GM19328 (cell line): ENCODE measurements around the gene KRTAP16-1.
"Not testable (repeated sequence)": the region's sequence is repeated elsewhere in the genome, so short reads cannot be mapped to it uniquely, and the experiment has no call there.

Experiments used
- ATAC-seq: cut with Tn5 transposase; IDR thresholded peaks from one replicate; pipeline ENCODE4 v1.9.1; 2021; ENCODE audit warnings: mild to moderate bottlenecking, moderate library complexity; ENCODE audit not compliant: unreplicated experiment

KRTAP16-1 gene, protein sequence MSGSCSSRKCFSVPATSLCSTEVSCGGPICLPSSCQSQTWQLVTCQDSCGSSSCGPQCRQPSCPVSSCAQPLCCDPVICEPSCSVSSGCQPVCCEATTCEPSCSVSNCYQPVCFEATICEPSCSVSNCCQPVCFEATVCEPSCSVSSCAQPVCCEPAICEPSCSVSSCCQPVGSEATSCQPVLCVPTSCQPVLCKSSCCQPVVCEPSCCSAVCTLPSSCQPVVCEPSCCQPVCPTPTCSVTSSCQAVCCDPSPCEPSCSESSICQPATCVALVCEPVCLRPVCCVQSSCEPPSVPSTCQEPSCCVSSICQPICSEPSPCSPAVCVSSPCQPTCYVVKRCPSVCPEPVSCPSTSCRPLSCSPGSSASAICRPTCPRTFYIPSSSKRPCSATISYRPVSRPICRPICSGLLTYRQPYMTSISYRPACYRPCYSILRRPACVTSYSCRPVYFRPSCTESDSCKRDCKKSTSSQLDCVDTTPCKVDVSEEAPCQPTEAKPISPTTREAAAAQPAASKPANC

DNA sequence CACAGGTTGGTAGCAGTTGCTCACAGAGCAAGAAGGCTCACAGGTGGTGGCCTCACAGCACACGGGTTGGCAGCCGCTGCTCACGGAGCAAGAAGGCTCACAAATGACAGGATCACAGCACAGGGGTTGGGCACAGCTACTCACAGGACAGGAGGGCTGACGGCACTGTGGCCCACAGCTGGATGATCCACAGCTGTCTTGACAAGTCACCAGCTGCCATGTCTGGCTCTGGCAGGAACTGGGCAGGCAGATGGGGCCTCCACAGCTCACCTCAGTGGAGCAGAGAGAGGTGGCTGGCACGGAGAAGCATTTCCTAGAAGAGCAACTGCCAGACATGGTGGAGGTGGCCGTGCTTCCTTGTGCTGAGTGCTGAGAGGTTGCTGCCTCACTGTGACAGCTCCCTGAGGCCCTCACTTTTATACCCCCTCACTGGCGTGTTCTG is at the start of gene KRTAP16-1:
Gene KRTAP16-1, minus strand, starts transcription at position 392 of the 442 bp plus-strand sequence. Its CDS starts 56 bp downstream, at position 336.
- ATAC-seq, result no peak

- ATAC-seq, result no peak
These were observed 45.4 kb upstream of the KRTAP16-1 start for GRCh38 chr17:41354536-41354935.

- no peak for ATAC-seq
These were observed 43.7 kb upstream of the KRTAP16-1 start for GRCh38 chr17:41352597-41353366.

GRCh38 chr17:41351177-41351576 is 42.1 kb upstream of the KRTAP16-1 start:
- ATAC-seq, result no peak

DNA sequence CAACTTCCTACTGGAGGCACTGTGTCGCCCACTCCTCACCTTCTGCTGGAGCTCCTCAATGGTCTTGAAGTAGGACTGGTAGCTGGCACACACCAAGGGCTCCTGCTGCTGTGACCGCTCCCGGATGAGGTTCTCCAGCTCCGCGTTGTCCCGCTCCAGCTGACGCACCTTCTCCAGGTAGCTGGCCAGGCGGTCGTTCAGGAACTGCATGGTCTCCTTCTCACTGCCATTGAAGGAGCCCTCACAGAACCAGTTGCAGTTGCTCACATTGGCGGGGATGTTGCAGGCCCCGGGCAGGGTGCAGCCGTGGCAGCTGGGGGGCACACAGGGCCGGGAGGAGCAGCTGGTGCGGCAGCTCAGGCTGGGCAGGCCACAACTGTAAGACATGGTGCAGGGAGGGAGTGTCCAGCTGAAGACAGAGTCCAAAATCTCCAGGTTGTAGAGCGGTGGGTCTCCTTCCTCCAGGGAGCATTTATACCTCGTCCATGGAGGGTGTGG is 41.3 kb upstream of the KRTAP16-1 start, which contains the start of gene KRT33A:
Gene KRT33A, minus strand, starts transcription at position 448 of the 498 bp plus-strand sequence. Its CDS starts 61 bp downstream, at position 387.
- ATAC-seq, result not testable (repeated sequence)

DNA sequence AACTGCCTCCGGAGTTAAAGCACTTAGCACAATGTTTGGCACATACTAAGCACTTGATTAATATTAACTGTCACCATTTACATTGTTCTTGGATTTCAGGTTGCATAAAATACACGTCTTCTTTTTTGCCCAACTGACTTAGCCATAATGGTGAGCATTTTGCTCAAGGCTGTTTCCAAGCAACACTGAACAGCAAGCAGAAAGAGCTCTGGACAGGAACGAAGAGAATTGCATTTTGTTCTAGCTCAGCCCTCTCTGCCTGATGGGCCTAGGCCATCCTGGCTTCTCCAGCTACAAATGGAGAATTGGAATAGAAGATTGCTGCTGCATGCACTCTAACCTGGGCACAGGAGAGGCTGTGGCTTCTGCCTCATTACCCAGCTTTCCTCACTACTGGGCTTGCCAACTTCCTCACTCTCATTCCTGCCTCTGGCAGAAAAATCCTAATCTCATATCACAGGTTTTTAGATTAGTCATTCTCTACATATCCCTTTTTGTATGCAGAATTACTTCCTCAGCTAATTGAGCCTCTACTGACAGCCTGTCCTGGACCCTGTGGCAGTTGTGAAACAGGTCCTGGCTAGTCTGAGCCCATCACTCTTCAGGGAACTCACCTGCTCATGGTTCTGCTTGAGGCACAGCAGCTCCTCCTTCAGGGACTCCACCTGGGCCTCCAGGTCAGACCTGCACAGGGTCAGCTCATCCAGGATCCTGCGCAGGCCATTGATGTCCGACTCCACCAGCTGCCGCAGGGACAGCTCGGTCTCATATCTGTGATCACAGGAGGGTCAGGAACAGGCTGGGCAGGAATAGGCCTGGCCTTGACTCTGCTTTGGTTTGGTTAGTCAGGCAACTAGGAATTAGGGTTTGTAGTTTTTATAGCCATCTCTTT is 39.0 kb upstream of the KRTAP16-1 start:
- no peak for ATAC-seq

DNA sequence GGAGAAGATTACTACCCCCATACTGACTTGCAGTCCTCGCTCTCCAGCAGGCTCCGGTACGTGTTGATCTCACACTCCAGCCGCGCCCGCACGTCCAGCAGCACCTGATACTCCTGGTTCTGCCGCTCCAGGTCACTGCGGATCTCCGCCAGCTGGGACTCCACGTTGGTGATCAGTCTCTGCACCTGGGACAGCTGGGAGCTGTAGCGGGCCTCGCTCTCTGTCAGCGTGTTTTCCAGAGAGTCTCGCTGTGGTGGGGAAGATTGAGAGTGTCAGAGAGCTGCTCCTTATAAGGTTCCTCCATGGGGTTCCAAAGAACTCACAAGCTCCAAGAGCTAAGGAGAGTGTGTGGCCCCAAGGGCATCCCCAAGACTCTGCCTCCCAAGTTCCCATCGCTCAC is 37.3 kb upstream of the KRTAP16-1 start:
- not testable (repeated sequence) for ATAC-seq

GRCh38 chr17:41345992-41346391 is 36.9 kb upstream of the KRTAP16-1 start:
- ATAC-seq, result no peak

DNA sequence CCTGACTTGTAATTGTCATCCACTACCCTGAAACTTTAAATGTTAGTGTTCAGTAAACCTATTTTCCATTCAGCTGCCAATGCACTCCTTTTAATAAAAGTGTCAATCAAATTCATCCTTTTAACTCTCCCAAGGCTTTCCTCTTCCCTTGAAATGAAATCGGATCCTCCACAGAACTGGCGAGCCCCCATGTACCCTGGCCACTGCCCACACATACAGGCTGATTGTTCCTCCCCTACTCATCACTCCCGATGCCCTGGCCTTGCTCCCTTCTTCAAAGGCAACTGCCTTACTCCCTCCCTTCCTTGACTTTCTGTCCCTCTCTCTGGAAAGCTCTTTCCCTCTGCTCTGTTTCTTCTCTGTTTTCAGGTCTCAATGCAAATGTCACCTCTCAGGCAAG is 33.9 kb upstream of the KRTAP16-1 start:
- ATAC-seq, result no peak

DNA sequence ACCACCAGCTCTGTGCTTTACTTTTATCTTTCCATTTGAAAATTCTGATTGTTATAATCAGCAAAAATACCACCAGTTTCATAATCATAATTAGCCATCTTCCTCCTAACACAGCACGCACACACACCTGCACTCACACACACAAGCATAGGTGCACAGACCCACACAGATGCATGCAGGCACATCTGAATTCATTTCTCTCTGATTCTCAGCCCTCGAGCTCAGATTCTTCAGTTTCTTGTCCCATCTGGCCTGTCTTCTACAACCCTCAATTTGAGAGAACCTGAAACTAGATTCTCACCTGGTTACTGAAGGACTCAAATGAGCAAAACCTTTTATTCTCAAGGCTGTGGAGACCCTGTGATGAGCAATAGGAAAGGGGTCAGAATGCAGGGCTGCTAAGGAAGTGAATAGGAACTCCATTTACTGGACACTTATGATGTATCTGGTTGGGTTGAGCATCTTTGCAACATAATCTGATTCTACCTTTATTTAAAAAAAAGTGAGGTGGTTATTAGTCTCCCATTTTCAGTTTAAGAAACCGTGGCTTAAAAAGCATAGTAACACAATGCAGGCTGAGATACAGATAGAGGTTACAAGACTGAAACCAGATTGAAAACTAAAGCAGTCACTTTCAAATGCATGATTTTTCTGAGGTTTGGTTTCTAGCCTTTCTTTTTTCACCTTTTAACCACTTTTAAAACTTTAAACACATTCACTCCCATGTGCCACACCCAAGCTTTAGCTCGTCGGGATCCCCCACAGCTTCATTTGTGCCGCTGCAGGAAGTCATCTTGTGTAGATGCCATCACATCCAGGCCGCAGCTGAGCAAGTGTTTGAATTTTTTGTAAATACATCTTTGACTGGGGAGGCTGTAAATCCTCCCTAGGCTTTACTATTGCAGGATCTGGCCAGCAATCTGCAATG is 32.1 kb upstream of the KRTAP16-1 start:
- no peak for ATAC-seq

GRCh38 chr17:41340494-41340893 is 31.4 kb upstream of the KRTAP16-1 start:
- no peak for ATAC-seq

GRCh38 chr17:41339571-41340172 is 30.6 kb upstream of the KRTAP16-1 start:
- ATAC-seq, result no peak

DNA sequence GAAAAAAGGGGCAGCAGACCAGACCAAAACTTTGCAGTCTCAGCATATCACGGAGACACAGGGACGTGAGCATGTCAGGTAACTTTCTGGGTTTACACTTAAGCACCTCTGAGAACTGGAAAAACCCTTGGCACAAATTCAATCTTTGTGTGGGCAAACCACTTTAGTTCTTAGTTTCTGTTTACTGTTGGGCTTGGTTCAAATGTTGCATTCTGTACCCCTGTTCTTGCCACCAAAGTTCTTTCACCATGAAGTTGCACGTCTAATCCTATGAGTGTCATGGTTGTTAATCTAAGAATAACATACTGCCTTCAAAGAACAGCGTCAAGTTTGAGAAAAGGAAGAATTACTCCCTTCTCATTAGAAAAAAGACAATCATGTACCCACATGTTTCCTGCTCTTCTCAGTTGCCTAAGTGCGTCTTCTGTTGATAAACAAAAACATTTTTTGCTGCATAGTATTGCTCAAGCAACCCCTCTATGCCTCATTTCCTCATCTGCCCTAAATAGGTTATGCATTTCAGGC is 29.9 kb upstream of the KRTAP16-1 start:
- ATAC-seq, result no peak

- no peak for ATAC-seq
These were observed 26.6 kb upstream of the KRTAP16-1 start for GRCh38 chr17:41335747-41336146.

DNA sequence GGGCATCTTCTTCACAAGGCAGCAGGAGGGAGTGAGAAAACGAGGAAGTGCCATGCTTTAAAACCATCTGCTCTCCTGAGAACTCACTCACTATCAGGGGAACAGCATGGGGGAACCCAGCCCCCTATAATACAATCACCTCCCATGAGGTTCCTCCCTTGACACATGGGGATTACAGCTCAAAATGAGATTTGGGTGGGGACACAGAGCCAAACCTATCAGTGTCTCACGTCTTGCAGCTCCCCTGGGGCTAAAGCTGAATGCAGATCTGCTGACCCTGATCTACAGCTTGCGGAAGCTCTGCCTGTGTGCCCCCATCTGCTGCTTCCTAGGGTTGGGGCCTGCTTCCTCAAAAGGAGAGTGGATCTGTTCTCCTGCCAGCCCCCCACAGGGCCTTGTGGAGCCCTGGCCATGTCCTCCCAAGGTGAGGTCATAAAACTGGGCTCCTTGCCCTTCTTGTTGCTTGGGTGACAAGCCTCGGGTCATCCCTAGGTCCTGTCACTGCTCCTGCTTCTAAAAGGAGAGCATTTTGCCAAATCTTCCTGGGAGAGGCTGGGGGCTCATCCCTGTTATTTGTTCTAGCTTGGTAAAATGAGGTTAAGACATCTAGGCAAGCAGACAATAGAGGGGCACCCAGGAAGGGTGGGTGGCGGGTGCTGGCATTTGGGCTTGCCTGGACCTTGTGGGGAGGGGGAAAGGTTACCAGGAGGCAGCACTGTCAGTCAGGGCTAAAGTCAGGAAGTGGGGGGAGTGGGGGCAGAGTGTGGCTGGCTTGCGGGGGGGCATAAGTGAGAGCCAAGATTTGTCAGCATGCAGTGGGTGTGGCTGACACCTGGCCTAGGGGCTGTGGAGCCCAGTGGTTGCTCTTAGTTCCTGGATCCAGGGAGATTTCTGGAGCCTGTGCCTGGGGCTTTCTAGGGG is 25.5 kb upstream of the KRTAP16-1 start:
- no peak for ATAC-seq

GRCh38 chr17:41333836-41334235 is 24.7 kb upstream of the KRTAP16-1 start:
- ATAC-seq, result no peak

GRCh38 chr17:41333098-41333497 is 24.0 kb upstream of the KRTAP16-1 start:
- no peak for ATAC-seq

- ATAC-seq, result no peak
These were observed 23.1 kb upstream of the KRTAP16-1 start for GRCh38 chr17:41332239-41332638.
